GM21360 (cell line): ENCODE results near the gene ARSA.
"Not testable (repeated sequence)": the region's sequence is repeated elsewhere in the genome, so short reads cannot be mapped to it uniquely, and the experiment has no call there.

Experiments
- ATAC-seq: cut with Tn5 transposase; IDR thresholded peaks from one replicate; pipeline ENCODE4 v1.9.1; 2021; ENCODE audit warnings: mild to moderate bottlenecking, moderate library complexity; ENCODE audit not compliant: unreplicated experiment

Gene ARSA

DNA sequence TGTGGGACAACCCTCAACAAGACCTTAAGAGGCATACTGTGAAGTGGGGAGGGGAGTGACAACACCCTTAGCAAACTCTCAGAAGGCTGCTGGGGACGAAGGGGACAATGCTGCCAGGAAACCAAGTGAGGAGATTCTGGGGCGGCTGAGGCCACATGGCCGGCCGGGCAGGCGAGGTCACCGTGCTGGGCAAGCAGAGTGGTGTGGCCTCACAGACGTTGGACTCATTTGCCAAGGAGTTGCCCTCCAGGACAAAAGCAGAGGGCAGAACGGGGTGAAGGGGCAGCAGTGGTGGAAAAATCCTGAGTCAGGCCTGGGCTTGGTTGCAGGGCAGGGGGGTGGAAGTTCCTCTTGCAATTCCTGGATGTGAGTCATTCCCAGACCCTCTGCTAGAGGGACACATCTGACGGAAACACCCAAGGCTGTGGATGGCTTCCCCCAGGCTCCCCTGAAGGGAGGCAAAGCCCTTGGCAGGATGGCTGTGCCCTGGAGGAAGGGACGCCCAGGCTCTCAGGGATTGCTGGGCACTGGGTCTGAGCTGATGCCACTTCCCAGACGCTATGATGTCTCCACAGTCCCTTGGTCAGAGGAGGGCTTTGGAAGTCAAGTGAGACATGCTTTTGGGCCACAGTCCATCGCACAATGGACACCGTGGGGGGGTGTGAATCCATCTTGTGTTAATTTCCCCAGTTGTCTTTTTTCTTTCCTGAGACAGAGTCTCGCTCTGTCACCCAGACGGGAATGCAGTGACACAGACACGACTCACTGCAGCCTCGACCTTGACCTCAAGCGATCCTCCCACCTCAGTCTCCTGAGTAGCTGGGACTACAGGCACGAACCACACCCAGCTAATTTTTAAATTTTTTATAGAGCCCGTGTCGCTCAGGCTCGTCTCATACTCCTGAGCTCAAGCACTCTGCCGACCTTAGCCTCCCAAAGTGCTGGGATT, 28.4 kb upstream of the ARSA start:
- no peak for ATAC-seq

DNA sequence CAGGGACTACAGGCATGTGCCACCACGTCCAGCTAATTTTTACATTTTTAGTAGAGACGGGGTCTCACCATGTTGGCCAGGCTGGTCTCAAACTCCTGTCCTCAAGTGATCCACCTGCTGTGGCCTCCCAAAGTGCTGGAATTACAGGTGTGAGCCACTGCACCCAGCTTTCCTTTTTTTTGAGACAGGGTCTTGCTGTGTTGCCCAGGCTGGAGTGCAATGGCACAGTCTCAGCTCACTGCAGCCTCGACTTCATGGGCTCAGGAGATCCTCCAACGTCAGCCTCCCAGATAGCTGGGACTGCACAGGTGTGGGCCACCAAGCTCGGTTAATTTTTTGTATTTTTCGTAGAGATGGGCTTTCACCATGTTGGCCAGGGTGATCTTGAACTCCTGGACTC, 26.7 kb upstream of the ARSA start:
- not testable (repeated sequence) for ATAC-seq

GRCh38 chr22:50653256-50653655, 25.3 kb upstream of the ARSA start:
- ATAC-seq: no peak

DNA sequence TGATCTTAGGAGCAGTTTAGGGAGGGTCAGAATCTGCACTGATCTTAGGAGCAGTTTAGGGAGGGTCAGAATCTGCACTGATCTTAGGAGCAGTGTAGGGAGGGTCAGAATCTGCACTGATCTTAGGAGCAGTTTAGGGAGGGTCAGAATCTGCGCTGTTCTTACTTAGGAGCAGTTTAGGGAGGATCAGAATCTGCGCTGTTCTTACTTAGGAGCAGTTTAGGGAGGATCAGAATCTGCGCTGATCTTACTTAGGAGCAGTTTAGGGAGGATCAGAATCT, 15.8 kb upstream of the ARSA start:
- ATAC-seq: not testable (repeated sequence)

- not testable (repeated sequence) for ATAC-seq
Observed at GRCh38 chr22:50643021-50643820, 15.3 kb upstream of the ARSA start.

GRCh38 chr22:50641696-50642607, 14.0 kb upstream of the ARSA start:
- ATAC-seq: no peak

DNA sequence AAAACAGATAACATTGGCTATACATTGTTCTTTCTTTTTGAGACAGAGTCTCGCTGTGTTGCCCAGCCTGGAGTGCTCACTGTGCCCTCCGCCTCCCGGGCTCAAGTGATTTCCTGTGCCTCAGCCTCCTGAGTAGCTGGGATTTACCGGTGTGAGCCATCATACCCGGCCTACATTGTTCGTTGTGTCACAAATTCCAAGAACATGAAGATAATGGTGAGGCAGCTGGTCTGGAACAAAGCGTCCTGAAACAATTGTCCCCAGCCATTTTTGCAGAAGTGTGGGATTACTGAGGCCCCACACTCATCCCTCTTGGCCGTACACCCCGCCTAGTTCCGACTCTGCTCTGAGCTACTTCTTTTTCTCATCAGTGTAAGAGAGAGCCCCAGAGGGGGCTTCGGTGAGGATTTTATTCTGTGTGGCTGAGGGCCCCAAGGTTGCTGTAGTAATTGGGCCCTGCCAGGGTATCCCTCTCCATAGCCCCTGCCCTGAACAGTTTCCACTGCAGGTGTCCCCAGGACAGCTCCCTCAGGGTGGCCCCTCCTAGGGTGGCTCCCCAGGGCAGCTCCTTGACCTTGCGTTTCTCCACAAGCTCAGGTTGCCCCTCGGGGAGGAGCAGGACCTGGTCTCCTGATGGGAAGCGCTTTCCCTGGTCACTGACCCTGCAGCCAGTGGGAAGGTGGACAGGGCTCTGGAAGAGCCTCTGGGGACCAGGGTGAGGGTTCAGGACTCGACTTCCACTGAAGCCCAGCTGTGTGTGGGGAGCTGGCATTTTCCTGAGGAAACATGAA, 13.1 kb upstream of the ARSA start:
- no peak for ATAC-seq

DNA sequence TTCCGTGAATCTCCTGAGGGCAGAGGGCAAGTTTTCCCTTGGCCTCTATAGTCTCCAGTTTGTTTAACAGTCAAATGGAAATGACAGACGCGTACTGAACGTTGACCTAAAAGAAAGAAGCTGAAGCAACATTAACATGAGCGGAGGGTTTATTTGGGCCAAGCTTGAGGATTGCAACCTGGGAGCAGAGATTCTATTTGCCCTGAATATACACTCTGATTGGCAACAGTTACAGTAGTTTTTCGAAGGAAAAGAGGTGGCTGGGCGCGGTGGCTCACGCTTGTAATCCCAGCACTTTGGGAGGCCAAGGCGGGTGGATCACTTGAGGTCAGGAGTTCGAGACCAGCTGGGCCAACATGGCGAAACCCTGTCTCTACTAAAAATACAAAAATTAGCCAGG, 12.3 kb upstream of the ARSA start:
- ATAC-seq: not testable (repeated sequence)

GRCh38 chr22:50635591-50635990, 7.6 kb upstream of the ARSA start:
- no peak for ATAC-seq

GRCh38 chr22:50633771-50634170, 5.8 kb upstream of the ARSA start:
- ATAC-seq: no peak

GRCh38 chr22:50633086-50633485, 5.1 kb upstream of the ARSA start:
- ATAC-seq: no peak

DNA sequence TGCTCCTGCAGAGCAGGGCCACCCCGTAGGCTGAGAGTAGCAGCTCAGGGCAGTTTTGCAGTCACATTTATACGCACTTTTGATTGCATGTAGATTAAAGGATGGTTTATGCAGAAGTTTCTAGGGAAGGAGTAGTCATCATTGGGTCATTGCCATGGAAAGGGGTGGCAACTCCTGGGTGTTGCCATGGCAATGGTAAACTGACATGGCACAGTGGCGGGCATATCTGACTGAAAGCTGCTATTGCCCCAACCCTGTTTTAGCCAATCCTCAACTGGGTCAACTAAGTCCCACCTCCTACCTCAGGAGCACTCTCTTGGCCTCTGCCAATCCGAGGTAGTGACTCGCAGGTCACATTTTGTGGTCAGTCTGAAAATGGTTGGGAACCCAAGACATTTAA, 2.4 kb upstream of the ARSA start:
- ATAC-seq: no peak

- ATAC-seq: no peak
Observed at GRCh38 chr22:50628543-50629134, 687 bp upstream of the ARSA start.

DNA sequence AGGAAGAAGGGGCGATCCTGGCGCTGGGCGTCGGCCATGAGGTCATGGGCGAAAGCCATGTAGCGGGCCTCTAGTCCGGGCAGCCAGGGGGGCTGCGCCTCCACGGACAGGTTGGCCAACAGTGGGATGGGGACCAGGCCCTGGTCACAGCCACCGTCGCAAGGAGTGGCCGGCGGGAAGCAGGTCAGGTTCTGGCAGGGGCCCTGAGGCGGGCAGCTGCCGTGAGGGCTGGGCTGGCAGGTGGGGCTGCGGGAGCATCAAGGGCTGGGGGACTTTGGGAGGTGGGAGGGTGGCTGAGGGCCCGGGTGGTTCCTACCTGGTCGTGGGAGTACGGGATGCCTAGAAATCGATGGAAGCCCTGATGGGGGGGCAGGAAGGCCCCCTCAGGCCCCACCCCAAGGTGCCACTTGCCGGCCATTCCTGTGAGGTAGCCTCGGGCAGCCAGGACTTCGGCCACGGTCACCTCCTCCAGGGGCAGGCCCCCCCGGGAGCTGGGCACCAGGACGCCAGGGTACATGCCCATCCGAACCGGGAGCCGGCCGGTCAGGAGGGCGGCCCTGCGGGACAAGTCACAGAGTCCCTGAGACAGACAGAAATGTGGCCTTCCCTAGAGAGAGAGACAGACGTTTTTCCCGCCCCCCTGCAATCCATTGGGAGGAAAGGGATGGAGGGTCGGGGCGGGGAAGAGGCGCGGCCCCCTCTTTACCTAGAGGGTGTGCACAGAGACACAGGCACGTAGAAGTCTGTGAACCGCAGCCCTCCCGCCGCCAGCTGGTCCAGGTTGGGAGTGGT, 906 bp downstream of the ARSA start:
- ATAC-seq: no peak

DNA sequence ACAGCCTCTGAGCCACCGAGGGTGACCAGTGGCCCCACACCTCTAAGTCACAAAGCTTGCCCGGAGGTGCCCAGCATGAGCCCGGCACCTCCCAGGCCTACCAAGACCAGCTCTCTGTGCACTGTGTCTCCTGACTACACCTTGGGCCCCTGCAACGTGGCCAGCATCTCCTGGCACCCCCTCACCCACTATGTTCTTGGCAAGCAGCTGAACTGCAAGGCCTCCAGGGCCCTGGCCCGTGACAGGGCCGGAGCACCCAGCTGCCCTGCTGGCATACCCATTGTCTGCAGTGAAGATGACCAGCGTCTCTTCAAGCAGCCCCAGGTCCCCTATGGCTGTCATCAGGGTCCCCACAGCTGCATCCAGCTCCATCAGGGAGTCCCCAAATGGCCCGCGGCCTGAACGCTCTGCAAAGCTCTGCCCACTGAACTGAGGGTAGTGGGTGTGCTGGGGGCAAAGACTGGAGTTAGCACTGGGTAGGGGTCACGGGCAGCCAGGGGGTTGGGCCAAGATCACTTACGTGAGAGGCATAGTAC, 1.6 kb downstream of the ARSA start:
- no peak for ATAC-seq

- ATAC-seq: no peak
Observed at GRCh38 chr22:50625568-50626313, 2.2 kb downstream of the ARSA start.

DNA sequence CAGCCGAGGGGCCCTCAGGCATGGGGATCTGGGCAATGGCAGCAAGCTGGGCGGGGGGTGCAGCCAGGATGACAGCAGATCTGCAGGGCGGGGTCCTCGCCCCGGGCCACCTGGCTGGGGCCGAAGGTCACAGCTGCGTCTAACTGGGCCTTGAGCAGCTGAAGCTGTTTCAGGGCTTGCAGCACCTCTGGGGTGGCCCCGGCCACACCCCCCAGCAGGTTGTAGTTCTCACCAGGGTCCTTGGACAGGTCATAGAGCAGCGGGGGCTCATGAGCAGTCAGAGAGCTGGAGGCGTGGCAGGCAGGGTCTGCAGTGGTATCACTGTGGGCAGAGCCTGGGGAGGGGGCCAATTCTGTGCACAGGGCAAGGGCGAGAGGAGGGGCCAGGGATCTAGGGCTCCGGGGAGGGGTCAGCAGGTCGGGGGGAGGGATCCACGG, 2.8 kb downstream of the ARSA start:
- ATAC-seq: no peak
